Urinary bladder (tissue), 4 donors: Measurements from ENCODE around the gene KCNH2. TPM values are rescaled to one million over a fixed set of nuclear protein-coding genes. Genes with fewer than 3 reads are reported as not detected.
A peak's percentile ranks its signal among the peaks of the same experiment; 100 is the strongest.

ENCODE experiments used
- DNase-seq: peaks from one replicate; pipeline ENCODE4 v3.0.0-alpha.2; 2015; ENCODE audit errors: extremely low spot score
- H3K27ac ChIP-seq: one replicate; pipeline ENCODE4 v1.5.1; 2013; ENCODE audit warnings: low read depth, mild to moderate bottlenecking, moderate library complexity
- H3K36me3 ChIP-seq: one replicate; pipeline ENCODE4 v1.6.1; 2013; ENCODE audit warnings: mild to moderate bottlenecking, moderate library complexity; ENCODE audit not compliant: insufficient read depth
- H3K4me1 ChIP-seq: one replicate; pipeline ENCODE4 v1.6.1; 2013; ENCODE audit warnings: mild to moderate bottlenecking, moderate library complexity; ENCODE audit not compliant: insufficient read depth
- H3K4me3 ChIP-seq: one replicate; pipeline ENCODE4 v1.5.1; 2013; ENCODE audit warnings: low read depth, low read length
- WGBS: extraction: QIAGEN DNeasy Blood & Tissue Kit; methylation state at CpG from one replicate; pipeline ENCODE4 v1.1.7; 2013; 5-methylcytosine and 5-hydroxymethylcytosine counted together
- polyA plus RNA-seq: library from polyadenylated mRNA; stranded (reverse); fragments of 200-250 nt; gene quantifications from one replicate; pipeline ENCODE4 v1.2.3, GENCODE V29; 2013
- total RNA-seq: library from RNA; depleted of rRNA; stranded (reverse); fragments of >200 nt; gene quantifications from one replicate; pipeline ENCODE4 v1.2.3, GENCODE V29; 2014
- donor health status: healthy with polysubstance abuse.
- donor health status: healthy.

Gene KCNH2
- total and polyA plus RNA-seq, 2 donors, result 9.9 to 48.5 TPM

GRCh38 chr7:150982351-150982750 lies 4.2 kb upstream of the KCNH2 start:
- no peak overlapping the region for H3K27ac ChIP-seq
- DNase-seq, result no peak
- WGBS, result 22% methylated on average over 3 of the region's 3 CpGs
- no peaks in the 10 kb centered on the region for H3K4me1 ChIP-seq
- H3K36me3 ChIP-seq, result no peaks in the 10 kb centered on the region
- no peak overlapping the region for H3K4me3 ChIP-seq

- WGBS, result 44% methylated on average over 6 of the region's 6 CpGs
- Histone ChIP-seq H3K4me3 (no peak overlapping the region), H3K36me3 (no peaks in the 10 kb centered on the region), H3K27ac (no peak overlapping the region), H3K4me1 (no peaks in the 10 kb centered on the region)
- DNase-seq, result no peak
Measured at GRCh38 chr7:150981644-150982043, 3.5 kb upstream of the KCNH2 start.

GRCh38 chr7:150980663-150981062 lies 2.5 kb upstream of the KCNH2 start:
- no peaks in the 10 kb centered on the region for H3K4me1 ChIP-seq

GRCh38 chr7:150979713-150980390 lies 1.7 kb upstream of the KCNH2 start:
- no peaks in the 10 kb centered on the region for H3K4me1 ChIP-seq
- DNase-seq, result no peak
- WGBS, result 25% methylated on average over 7 of the region's 7 CpGs
- H3K27ac ChIP-seq, result no peak overlapping the region
- no peak overlapping the region for H3K4me3 ChIP-seq
- H3K36me3 ChIP-seq, result no peaks in the 10 kb centered on the region

More at GRCh38 chr7:150980663-150981062, 2.5 kb upstream of the KCNH2 start:
- no peak overlapping the region for H3K4me3 ChIP-seq
- H3K27ac ChIP-seq, result no peak overlapping the region
- WGBS, result 49% methylated on average over 2 of the region's 2 CpGs
- no peak for DNase-seq
- no peaks in the 10 kb centered on the region for H3K36me3 ChIP-seq

- Histone ChIP-seq H3K27ac (no peak overlapping the region), H3K4me3 (peak overlapping the region; percentile 69), H3K36me3 (no peaks in the 10 kb centered on the region), H3K4me1 (no peaks in the 10 kb centered on the region)
- DNase-seq, result no peak
- WGBS, result 3% methylated on average over 62 of the region's 62 CpGs
Measured at GRCh38 chr7:150977382-150978125, 567 bp downstream of the KCNH2 start.

- no peaks in the 10 kb centered on the region for H3K36me3 ChIP-seq
- no peak overlapping the region for H3K27ac ChIP-seq
- WGBS, result 27% methylated on average over 13 of the region's 13 CpGs
- H3K4me3 ChIP-seq, result peak overlapping the region; percentile 69
- no peak for DNase-seq
- no peaks in the 10 kb centered on the region for H3K4me1 ChIP-seq
Measured at GRCh38 chr7:150976529-150977381, 1.4 kb downstream of the KCNH2 start.

- H3K36me3 ChIP-seq, result no peaks in the 10 kb centered on the region
- DNase-seq, result no peak
- no peak overlapping the region for H3K4me3 ChIP-seq
Measured at GRCh38 chr7:150975536-150976319, 2.4 kb downstream of the KCNH2 start.

GRCh38 chr7:150974468-150975391 lies 3.4 kb downstream of the KCNH2 start:
- no peak for DNase-seq
- no peaks in the 10 kb centered on the region for H3K4me1 ChIP-seq
- peak overlapping the region; percentile 38 for H3K4me3 ChIP-seq
- H3K36me3 ChIP-seq, result no peaks in the 10 kb centered on the region
- peak overlapping the region; percentile 11 for H3K27ac ChIP-seq
- WGBS, result 5% methylated on average over 89 of the region's 89 CpGs

More at GRCh38 chr7:150975536-150976319, 2.4 kb downstream of the KCNH2 start:
- 52% methylated on average over 9 of the region's 9 CpGs for WGBS
- Histone ChIP-seq H3K4me1 (no peaks in the 10 kb centered on the region), H3K27ac (no peak overlapping the region)

- H3K27ac ChIP-seq, result peak overlapping the region; percentile 11
- H3K4me3 ChIP-seq, result no peak overlapping the region
- WGBS, result 59% methylated on average over 27 of the region's 27 CpGs
- no peaks in the 10 kb centered on the region for H3K36me3 ChIP-seq
- DNase-seq, result no peak
- H3K4me1 ChIP-seq, result no peaks in the 10 kb centered on the region
Measured at GRCh38 chr7:150973571-150974451, 4.3 kb downstream of the KCNH2 start.

- no peak overlapping the region for H3K27ac ChIP-seq
- no peaks in the 10 kb centered on the region for H3K4me1 ChIP-seq
- H3K4me3 ChIP-seq, result no peak overlapping the region
- WGBS, result 50% methylated on average over 8 of the region's 8 CpGs
- H3K36me3 ChIP-seq, result no peaks in the 10 kb centered on the region
- no peak for DNase-seq
Measured at GRCh38 chr7:150972741-150973140, 5.4 kb downstream of the KCNH2 start.

- DNase-seq, result peak; percentile 55
- WGBS, result 32% methylated on average over 12 of the region's 12 CpGs
- Histone ChIP-seq H3K4me3 (no peak overlapping the region), H3K27ac (no peak overlapping the region), H3K4me1 (no peaks in the 10 kb centered on the region), H3K36me3 (no peaks in the 10 kb centered on the region)
Measured at GRCh38 chr7:150972023-150972468, 6.1 kb downstream of the KCNH2 start.
